Mammary epithelial cell (primary cell): ENCODE data around the gene CTTNBP2.

Experiments
- EZH2 ChIP-seq: IDR thresholded peaks from 2 replicates; pipeline ENCODE4 v1.6.1; 2012; ENCODE audit warnings: low read length, inconsistent platforms, borderline replicate concordance
- TF ChIP-seq, protein P1 (sequence below), 2 donors: IDR thresholded peaks in 1 of 2; conservative IDR thresholded peaks in 1 of 2; 2 replicates each; pipeline ENCODE4 v1.5.1; 2011 to 2012; ENCODE audit warnings: inconsistent platforms in 2 of 2, low read length in 2 of 2, mild to moderate bottlenecking in 2 of 2, control low read depth in 1 of 2, low read depth in 1 of 2; ENCODE audit not compliant: insufficient read depth in 1 of 2; ENCODE audit errors: extremely low read depth in 1 of 2

DNA sequence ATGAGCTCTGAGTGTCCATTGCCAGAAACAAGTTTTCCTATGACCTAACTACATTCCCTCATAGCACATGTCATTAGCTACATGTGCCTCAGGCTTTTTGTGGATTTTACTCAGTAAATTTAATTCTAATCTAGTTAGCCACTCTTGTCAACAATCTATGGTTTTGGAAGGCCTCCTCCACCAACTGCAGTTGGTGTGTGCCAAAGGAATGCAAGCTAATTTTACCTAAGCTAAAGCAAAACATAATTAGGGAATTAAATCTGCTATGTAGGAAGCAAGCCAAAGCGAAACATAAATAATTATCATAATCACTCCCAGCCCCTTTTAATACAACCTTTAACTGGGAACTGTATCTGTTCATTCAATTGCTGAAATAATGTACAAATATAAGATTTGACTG lies 3.5 kb upstream of the CTTNBP2 start:
- TF ChIP-seq, protein P1, sequence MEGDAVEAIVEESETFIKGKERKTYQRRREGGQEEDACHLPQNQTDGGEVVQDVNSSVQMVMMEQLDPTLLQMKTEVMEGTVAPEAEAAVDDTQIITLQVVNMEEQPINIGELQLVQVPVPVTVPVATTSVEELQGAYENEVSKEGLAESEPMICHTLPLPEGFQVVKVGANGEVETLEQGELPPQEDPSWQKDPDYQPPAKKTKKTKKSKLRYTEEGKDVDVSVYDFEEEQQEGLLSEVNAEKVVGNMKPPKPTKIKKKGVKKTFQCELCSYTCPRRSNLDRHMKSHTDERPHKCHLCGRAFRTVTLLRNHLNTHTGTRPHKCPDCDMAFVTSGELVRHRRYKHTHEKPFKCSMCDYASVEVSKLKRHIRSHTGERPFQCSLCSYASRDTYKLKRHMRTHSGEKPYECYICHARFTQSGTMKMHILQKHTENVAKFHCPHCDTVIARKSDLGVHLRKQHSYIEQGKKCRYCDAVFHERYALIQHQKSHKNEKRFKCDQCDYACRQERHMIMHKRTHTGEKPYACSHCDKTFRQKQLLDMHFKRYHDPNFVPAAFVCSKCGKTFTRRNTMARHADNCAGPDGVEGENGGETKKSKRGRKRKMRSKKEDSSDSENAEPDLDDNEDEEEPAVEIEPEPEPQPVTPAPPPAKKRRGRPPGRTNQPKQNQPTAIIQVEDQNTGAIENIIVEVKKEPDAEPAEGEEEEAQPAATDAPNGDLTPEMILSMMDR (conservative IDR thresholded peaks at IDR 0.05 in 1 of 2, IDR thresholded peaks at IDR 0.05 in 1 of 2; ENCODE audit: extremely low read depth in 1 of 2, insufficient read depth in 1 of 2, low read depth in 1 of 2, low read length in 2 of 2) = no peak
- no peak for TF ChIP-seq EZH2
